DLD1 (cell line): ENCODE measurements around the gene COL27A1.

ENCODE experiments used
- in situ Hi-C: cut with HindIII; loops from 2 replicates; pipeline ENCODE4 v1.10.0; 2017; ENCODE audit warnings: low sequenced_read_pairs

Gene COL27A1

DNA sequence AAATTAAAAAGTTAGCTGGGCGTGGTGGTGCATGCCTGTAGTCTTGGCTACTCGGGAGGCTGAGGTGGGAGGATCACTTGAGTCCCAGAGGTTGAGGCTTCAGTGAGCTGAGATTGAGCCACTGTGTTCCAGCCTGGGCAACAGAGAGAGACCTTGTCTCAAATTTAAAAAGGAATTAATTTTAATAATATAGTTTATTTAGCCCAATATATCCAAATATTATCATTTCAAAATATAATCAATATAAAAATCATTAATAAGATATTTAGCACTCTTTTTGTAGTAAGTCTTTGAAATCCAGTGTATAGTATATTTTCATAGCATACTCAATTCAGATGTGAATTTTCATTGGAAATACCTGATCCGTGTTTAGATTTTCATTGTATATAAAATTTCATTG lies 124.4 kb downstream of the COL27A1 start:
- in situ Hi-C loops, result loop anchor here (25.0 kb wide), 1 partner anchor 192 kb away; the partner anchor contains the start of genes AMBP and KIF12

GRCh38 chr9:114280636-114281472 lies 125.5 kb downstream of the COL27A1 start:
- in situ Hi-C loops, result loop anchor here (25.0 kb wide), 1 partner anchor 194 kb away; the partner anchor contains the start of genes AMBP and KIF12

- in situ Hi-C loops, result loop anchor here (25.0 kb wide), 1 partner anchor 194 kb away; the partner anchor contains the start of genes AMBP and KIF12
These were observed 126.3 kb downstream of the COL27A1 start for GRCh38 chr9:114281473-114282103.

DNA sequence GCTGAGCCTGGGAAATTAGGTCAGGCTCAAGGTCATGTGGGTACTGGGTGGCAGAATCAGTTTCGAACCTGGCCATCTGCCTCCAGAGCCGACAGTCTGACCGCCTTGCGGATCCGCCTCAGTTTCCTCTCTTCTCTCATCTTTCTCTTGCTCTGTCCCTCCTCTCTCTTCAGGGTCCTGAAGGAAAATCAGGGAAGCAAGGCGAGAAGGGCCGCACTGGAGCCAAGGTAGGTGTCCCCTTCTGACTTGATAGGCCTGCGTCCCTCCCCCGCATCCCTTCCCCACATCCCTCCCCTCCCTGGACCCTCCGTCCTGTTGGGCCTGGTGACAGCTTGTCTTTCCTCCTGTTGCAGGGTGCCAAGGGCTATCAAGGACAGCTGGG lies 126.8 kb downstream of the COL27A1 start:
- in situ Hi-C loops, result loop anchor here (25.0 kb wide), 1 partner anchor 195 kb away; the partner anchor contains the start of genes AMBP and KIF12

DNA sequence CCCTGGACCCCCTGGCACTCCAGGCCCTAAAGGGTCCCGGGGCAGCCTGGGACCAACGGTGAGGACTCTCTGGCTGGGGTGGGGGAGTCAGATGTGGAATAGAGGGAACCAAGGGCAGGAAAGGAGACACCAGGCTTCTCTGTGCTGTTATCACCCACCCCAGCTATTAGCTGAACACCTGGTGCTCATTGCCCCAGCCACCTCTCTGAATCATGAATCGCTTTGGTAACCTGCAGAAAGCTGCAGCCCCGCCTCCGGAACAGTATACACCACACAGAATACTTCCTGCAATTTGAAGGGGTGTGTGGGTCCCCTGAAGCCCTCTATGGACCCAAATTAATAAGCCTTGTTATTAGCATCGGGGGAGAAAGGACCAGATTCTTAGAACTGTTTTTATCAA lies 127.2 kb downstream of the COL27A1 start:
- in situ Hi-C loops, result loop anchor here (25.0 kb wide), 1 partner anchor 195 kb away; the partner anchor contains the start of genes AMBP and KIF12

- in situ Hi-C loops, result loop anchor here (25.0 kb wide), 1 partner anchor 196 kb away; the partner anchor contains the start of genes AMBP and KIF12
These were observed 127.6 kb downstream of the COL27A1 start for GRCh38 chr9:114282926-114283325.

DNA sequence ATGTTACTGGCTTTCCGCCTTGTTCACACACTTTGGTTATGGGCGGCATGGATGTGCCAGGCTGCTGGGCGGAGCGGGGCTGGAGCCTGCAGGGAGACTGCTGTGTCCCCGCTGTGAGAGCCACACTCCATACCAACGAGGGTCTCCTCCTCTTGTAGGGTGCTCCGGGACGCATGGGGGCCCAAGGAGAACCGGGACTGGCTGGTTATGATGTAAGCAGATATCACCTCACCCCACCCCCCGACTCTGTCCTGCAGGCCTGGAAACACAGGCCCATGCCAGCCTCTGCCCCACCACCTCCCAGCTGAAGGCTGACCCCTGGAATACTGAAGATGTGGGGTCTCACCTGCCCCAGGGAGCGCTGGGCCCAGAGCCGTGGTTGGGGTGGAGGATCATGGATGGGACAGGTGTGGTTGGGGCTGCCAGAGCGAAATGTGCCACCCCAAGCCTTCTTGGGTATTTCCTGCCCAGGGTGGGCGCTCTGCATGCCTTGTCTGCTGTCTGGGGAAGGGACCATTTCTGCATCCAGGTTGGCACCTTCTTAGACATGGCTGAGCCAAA lies 128.3 kb downstream of the COL27A1 start:
- in situ Hi-C loops, result loop anchor here (25.0 kb wide), 1 partner anchor 196 kb away; the partner anchor contains the start of genes AMBP and KIF12

DNA sequence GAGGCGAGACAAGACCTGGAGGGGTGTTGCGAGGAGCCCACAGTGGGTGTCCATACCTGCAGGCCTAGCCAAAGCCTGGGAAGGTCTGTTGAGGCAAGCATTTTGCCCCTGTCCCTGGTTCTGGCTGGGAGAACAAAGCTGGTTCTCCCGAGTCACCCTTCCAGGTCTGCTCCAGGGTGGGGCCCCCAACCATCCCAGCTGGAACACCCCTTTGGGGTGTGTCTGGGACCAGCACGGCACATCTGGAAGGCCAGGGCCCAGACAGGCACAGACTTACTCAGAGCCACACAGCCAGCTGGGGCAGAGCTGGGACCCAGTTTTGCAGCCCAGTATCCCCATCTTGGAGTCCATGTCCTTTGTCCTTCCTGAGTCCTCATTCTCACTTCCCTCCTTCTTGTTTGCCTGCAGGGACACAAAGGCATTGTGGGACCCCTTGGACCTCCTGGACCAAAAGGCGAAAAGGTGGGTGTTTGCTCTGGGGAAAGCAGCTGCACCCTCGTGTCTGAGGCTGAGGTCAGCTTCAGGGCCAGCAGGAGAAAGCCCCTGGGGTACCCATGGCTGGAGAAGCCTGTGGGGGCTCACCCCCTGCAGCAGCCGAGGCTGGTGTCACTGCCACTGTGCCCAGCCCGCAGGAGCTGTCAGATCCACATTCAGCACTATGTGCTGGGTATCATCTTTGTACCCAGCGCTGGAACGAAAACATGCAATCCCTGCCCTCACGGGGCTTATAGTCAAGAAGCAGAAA lies 129.2 kb downstream of the COL27A1 start:
- in situ Hi-C loops, result loop anchor here (25.0 kb wide), 1 partner anchor 197 kb away; the partner anchor contains the start of genes AMBP and KIF12

- in situ Hi-C loops, result loop anchor here (25.0 kb wide), 1 partner anchor 198 kb away; the partner anchor contains the start of genes AMBP and KIF12
These were observed 130.0 kb downstream of the COL27A1 start for GRCh38 chr9:114285166-114285867.

DNA sequence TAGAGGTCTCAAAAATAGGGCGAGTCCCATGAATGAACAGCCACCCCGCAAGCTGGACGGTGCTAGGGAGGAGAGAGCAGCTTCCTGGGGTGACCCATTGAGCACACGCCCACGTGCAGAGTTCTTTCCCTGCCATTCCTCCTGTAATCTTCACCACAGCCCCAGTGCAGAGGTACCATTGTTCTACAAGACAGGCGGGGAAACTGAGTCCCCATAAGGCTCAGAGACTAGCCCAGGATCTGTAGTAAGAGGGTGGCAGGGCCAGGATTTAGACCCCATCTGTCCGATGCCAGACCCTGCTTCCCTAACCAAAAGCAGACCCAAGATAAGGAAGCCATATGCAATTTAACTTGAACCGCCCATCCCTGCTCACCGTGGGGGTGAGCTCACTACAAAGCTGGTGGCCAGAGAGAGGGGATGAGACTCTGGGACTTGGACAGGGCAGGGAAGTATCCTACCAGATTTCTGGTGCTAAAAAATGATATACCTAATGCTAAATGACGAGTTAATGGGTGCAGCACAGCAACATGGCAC lies 130.9 kb downstream of the COL27A1 start:
- in situ Hi-C loops, result loop anchor here (25.0 kb wide), 1 partner anchor 199 kb away; the partner anchor contains the start of genes AMBP and KIF12

- in situ Hi-C loops, result loop anchor here (25.0 kb wide), 1 partner anchor 200 kb away; the partner anchor contains the start of genes AMBP and KIF12
These were observed 131.8 kb downstream of the COL27A1 start for GRCh38 chr9:114287001-114287762.

GRCh38 chr9:114287763-114288192 lies 132.4 kb downstream of the COL27A1 start:
- in situ Hi-C loops, result loop anchor here (25.0 kb wide), 1 partner anchor 200 kb away; the partner anchor contains the start of genes AMBP and KIF12

- in situ Hi-C loops, result loop anchor here (25.0 kb wide), 1 partner anchor 201 kb away; the partner anchor contains the start of genes AMBP and KIF12
These were observed 133.1 kb downstream of the COL27A1 start for GRCh38 chr9:114288193-114289091.

- in situ Hi-C loops, result loop anchor here (25.0 kb wide), 1 partner anchor 202 kb away; the partner anchor contains the start of genes AMBP and KIF12
These were observed 133.8 kb downstream of the COL27A1 start for GRCh38 chr9:114289106-114289505.

DNA sequence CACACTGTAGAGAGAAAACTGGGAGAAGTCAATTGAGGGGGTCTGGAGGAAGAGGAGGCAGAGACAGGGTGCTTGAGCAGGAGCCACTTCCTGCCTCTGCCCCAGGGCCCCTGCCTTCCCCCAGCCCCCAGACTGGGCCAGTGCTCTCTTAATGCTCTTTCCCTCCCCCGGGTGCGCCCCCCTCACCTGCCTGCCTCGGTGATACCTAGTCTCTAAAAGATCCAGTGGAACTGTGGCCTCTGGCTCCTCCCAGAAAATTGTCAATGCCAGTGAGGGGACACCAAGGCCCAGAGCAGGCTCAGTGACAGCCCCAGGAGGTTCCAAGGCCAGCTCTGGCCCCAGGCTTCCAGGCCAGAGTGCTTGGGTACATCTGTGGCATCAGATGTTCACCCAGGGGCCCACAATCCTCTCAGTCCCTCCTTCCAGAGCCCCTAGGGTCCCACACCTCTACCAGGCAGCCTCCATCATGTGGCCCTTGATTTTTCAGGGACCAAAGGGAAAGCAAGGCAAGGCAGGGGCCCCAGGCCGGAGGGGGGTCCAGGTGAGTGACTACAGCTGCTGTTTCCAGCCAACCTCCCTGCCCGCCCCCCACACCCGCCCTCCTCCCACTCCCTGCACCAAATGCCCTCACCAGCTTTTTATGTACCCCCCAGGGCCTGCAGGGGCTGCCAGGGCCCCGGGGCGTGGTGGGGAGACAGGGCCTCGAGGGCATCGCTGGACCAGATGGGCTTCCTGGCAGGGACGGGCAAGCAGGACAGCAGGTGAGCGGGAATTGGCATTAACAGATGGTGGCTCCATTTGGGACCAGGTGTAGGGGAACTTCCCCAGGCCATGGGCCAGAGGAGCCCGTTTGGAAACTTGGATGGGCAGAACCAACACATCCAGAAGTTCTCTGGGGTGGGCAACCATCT lies 134.5 kb downstream of the COL27A1 start:
- in situ Hi-C loops, result loop anchor here (25.0 kb wide), 1 partner anchor 203 kb away; the partner anchor contains the start of genes AMBP and KIF12

DNA sequence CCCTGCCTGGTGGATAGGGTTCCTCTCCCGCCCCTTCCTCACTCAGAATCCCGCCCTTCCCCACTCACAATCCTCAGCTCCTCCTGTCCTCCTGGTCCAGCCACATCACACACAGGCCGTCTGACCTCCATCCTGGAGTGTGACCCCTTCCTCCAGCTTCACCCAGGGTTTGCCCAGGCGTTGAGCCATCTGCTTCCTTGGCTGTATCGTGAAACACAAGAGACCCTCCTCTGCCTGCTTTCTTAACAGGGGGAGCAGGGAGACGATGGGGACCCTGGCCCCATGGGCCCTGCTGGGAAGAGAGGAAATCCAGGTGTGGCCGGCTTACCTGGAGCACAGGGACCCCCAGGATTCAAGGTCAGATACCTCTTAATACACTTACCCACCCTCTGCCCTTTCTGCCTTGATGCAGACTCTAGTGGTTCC lies 135.2 kb downstream of the COL27A1 start:
- in situ Hi-C loops, result loop anchor here (25.0 kb wide), 1 partner anchor 203 kb away; the partner anchor contains the start of genes AMBP and KIF12
